GM23338 (cell line): Measurements from ENCODE around the gene SSR4. TPM values are rescaled to one million over a fixed set of nuclear protein-coding genes. Genes with fewer than 3 reads are reported as not detected.
A peak's percentile ranks its signal among the peaks of the same experiment; 100 is the strongest.

Source experiments
- ATAC-seq: fragments of 200-7000 bp; cut with Tn5 transposase; 3 replicates; pipeline ENCODE4 v1.9.1; 2020
- DNase-seq: peaks from one replicate; pipeline ENCODE4 v3.0.0-alpha.2; 2015; ENCODE audit warnings: low spot score
- H2AFZ ChIP-seq: fragments of 200-600 bp; sonication (generic); 2 replicates; pipeline ENCODE4 v1.8.0; 2016; ENCODE audit warnings: antibody characterized with exemption, mild to moderate bottlenecking, moderate library complexity
- H3F3A ChIP-seq: fragments of 200-600 bp; sonication (generic); replicated peaks from 2 replicates; pipeline ENCODE4 v1.8.0; 2017; ENCODE audit warnings: antibody characterized with exemption, mixed run types, low read depth
- H3K27ac ChIP-seq: fragments of 200-600 bp; sonication (generic); 2 replicates; pipeline ENCODE4 v1.6.1; 2016; ENCODE audit warnings: low read depth
- H3K27me3 ChIP-seq: fragments of 200-600 bp; sonication (generic); 2 replicates; pipeline ENCODE4 v1.8.0; 2016; ENCODE audit warnings: mild to moderate bottlenecking, mixed run types, moderate library complexity; ENCODE audit not compliant: insufficient read depth
- H3K36me3 ChIP-seq: fragments of 200-600 bp; sonication (generic); 2 replicates; pipeline ENCODE4 v1.8.0; 2016; ENCODE audit warnings: mild to moderate bottlenecking; ENCODE audit not compliant: insufficient read depth
- H3K4me1 ChIP-seq: fragments of 200-600 bp; sonication (generic); 2 replicates; pipeline ENCODE4 v1.8.0; 2016; ENCODE audit warnings: mild to moderate bottlenecking, moderate library complexity; ENCODE audit not compliant: insufficient read depth
- H3K4me2 ChIP-seq: fragments of 200-600 bp; sonication (generic); 2 replicates; pipeline ENCODE4 v1.7.1; 2017; ENCODE audit warnings: mixed run types
- H3K4me3 ChIP-seq: fragments of 200-600 bp; sonication (generic); 2 replicates; pipeline ENCODE4 v1.6.1; 2016; ENCODE audit warnings: mixed run types
- H3K79me2 ChIP-seq: fragments of 200-600 bp; sonication (generic); replicated peaks from 2 replicates; pipeline ENCODE4 v1.8.0; 2017; ENCODE audit warnings: mild to moderate bottlenecking; ENCODE audit not compliant: insufficient read depth
- H3K9me2 ChIP-seq: fragments of 200-600 bp; sonication (generic); 2 replicates; pipeline ENCODE4 v1.8.0; 2017; ENCODE audit not compliant: insufficient read depth
- H4K20me1 ChIP-seq: fragments of 200-600 bp; sonication (generic); replicated peaks from 2 replicates; pipeline ENCODE4 v1.8.0; 2017; ENCODE audit warnings: mild to moderate bottlenecking; ENCODE audit not compliant: insufficient read depth
- H3K27ac Mint-ChIP-seq: 2 replicates; pipeline ENCODE4 v1.8.0; 2020; ENCODE audit warnings: inconsistent platforms, mild to moderate bottlenecking, moderate library complexity, mixed read lengths
- H3K27me3 Mint-ChIP-seq: 3 replicates; pipeline ENCODE4 v1.8.0; 2022; ENCODE audit warnings: low read depth, mild to moderate bottlenecking, moderate library complexity, mixed read lengths, inconsistent platforms; ENCODE audit not compliant: insufficient read depth, poor library complexity
- H3K36me3 Mint-ChIP-seq: 3 replicates; pipeline ENCODE4 v1.8.0; 2021; ENCODE audit warnings: low read depth, mild to moderate bottlenecking, inconsistent platforms, moderate library complexity, mixed read lengths
- H3K4me1 Mint-ChIP-seq: 3 replicates; pipeline ENCODE4 v1.8.0; 2020; ENCODE audit warnings: mild to moderate bottlenecking, inconsistent platforms, mixed read lengths
- H3K4me3 Mint-ChIP-seq: 3 replicates; pipeline ENCODE4 v1.8.0; 2021; ENCODE audit warnings: moderate library complexity, mild to moderate bottlenecking, inconsistent platforms, mixed read lengths
- H3K9me3 Mint-ChIP-seq: 3 replicates; pipeline ENCODE4 v1.8.0; 2020; ENCODE audit warnings: moderate library complexity, mild to moderate bottlenecking, inconsistent platforms, mixed read lengths
- CREB1 ChIP-seq: fragments of 250-450 bp; sonication (Bioruptor Pico); IDR thresholded peaks from 2 replicates; pipeline ENCODE4 v1.5.0; 2020; ENCODE audit warnings: low read depth, mild to moderate bottlenecking, moderate library complexity
- EZH2 ChIP-seq: fragments of 200-600 bp; sonication (generic); IDR thresholded peaks from one replicate; pipeline ENCODE4 v1.8.0; 2017; ENCODE audit warnings: antibody characterized with exemption, mild to moderate bottlenecking, low read depth; ENCODE audit not compliant: unreplicated experiment
- EZH2phosphoT487 ChIP-seq: fragments of 200-600 bp; sonication (generic); IDR thresholded peaks from one replicate; pipeline ENCODE4 v1.8.1; 2018; ENCODE audit warnings: antibody characterized with exemption; ENCODE audit not compliant: unreplicated experiment
- JUNB ChIP-seq: IDR thresholded peaks from one replicate; pipeline ENCODE4 v1.6.1; 2016; ENCODE audit warnings: antibody characterized with exemption; ENCODE audit not compliant: unreplicated experiment
- NANOG ChIP-seq: IDR thresholded peaks from 2 replicates; pipeline ENCODE4 v1.6.1; 2016; ENCODE audit warnings: antibody characterized with exemption, borderline replicate concordance
- POLR2AphosphoS5 ChIP-seq: IDR thresholded peaks from 2 replicates; pipeline ENCODE4 v1.6.1; 2016; ENCODE audit warnings: antibody characterized with exemption, low read depth
- ZNF114 ChIP-seq: fragments of 250-450 bp; sonication (Bioruptor Pico); IDR thresholded peaks from 2 replicates; pipeline ENCODE4 v1.5.0; 2020; ENCODE audit warnings: mild to moderate bottlenecking, moderate library complexity
- ZNF331 ChIP-seq: fragments of 250-450 bp; sonication (Bioruptor Pico); IDR thresholded peaks from 2 replicates; pipeline ENCODE4 v1.5.0; 2020; ENCODE audit warnings: low read depth, mild to moderate bottlenecking, moderate library complexity
- polyA plus RNA-seq: library from polyadenylated mRNA; unstranded; fragments of >200 nt; fragmentation: Nextera tagmentation; extraction: Ambion mirVana; gene quantifications from 2 replicates; pipeline ENCODE4 v1.2.1, GENCODE V29; 2016
- total RNA-seq: library from RNA; depleted of rRNA; stranded (reverse); fragments of >200 nt; shearing (Covaris generic); gene quantifications from 2 replicates; pipeline ENCODE4 v1.2.3, GENCODE V29; 2014
- TF ChIP-seq, protein P1 (sequence below): IDR thresholded peaks from one replicate; pipeline ENCODE4 v1.6.1; 2018; ENCODE audit warnings: antibody characterized with exemption; ENCODE audit not compliant: unreplicated experiment
- TF ChIP-seq, protein P2 (sequence below): IDR thresholded peaks from 2 replicates; pipeline ENCODE4 v1.6.1; 2016; ENCODE audit warnings: antibody characterized with exemption
- TF ChIP-seq, protein P3 (sequence below), 2 experiments: fragments of 200-600 bp in 1 of 2; sonication (generic) in 1 of 2; conservative IDR thresholded peaks; 2 replicates each; pipeline versions ENCODE4 v1.5.1 to v1.6.1; 2016 to 2017; ENCODE audit warnings: antibody characterized with exemption in 2 of 2, low read depth in 2 of 2, mild to moderate bottlenecking in 2 of 2, moderate library complexity in 1 of 2

SSR4 gene
- total and polyA plus RNA-seq, 2 experiments from 2014 or later: 107 to 352 TPM

DNA sequence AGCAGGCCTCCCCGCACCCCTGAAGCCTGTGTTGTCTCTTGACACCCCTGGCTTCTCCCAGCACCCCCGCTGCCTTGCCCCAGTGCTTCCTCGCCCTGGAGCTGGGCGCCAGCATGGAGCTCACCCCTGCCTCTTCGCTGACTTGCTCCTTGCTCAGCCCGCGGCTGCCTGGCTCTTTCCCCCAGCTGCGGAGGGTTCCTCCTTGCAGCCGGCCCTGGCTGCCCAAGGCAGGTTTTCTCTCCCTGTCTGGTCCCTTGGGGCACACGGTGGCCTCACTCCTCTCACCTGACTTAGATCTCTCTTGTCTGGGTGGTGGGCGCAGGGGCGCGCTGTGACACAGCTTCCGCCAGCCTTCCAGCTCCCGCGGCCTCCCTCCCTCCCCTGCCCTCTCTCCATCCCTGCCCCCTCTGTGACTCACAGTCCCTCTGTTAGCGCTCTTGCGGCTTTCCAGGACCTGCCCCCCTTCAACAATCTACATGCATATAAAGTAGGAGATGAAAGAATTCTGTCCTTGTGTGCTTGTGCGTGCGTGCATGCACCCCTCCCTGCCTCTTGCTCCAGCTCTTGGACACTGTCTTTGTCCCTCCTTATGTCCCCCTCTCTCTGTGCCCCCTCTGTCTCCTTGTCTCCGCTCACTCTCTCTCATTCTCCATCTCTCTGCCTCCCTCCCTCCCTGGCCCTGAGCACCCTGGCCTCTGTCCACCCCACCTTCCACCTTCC, 28.2 kb upstream of the SSR4 start (continued):
- TF ChIP-seq, protein P1, sequence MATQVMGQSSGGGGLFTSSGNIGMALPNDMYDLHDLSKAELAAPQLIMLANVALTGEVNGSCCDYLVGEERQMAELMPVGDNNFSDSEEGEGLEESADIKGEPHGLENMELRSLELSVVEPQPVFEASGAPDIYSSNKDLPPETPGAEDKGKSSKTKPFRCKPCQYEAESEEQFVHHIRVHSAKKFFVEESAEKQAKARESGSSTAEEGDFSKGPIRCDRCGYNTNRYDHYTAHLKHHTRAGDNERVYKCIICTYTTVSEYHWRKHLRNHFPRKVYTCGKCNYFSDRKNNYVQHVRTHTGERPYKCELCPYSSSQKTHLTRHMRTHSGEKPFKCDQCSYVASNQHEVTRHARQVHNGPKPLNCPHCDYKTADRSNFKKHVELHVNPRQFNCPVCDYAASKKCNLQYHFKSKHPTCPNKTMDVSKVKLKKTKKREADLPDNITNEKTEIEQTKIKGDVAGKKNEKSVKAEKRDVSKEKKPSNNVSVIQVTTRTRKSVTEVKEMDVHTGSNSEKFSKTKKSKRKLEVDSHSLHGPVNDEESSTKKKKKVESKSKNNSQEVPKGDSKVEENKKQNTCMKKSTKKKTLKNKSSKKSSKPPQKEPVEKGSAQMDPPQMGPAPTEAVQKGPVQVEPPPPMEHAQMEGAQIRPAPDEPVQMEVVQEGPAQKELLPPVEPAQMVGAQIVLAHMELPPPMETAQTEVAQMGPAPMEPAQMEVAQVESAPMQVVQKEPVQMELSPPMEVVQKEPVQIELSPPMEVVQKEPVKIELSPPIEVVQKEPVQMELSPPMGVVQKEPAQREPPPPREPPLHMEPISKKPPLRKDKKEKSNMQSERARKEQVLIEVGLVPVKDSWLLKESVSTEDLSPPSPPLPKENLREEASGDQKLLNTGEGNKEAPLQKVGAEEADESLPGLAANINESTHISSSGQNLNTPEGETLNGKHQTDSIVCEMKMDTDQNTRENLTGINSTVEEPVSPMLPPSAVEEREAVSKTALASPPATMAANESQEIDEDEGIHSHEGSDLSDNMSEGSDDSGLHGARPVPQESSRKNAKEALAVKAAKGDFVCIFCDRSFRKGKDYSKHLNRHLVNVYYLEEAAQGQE: no peak
- TF ChIP-seq, protein P2, sequence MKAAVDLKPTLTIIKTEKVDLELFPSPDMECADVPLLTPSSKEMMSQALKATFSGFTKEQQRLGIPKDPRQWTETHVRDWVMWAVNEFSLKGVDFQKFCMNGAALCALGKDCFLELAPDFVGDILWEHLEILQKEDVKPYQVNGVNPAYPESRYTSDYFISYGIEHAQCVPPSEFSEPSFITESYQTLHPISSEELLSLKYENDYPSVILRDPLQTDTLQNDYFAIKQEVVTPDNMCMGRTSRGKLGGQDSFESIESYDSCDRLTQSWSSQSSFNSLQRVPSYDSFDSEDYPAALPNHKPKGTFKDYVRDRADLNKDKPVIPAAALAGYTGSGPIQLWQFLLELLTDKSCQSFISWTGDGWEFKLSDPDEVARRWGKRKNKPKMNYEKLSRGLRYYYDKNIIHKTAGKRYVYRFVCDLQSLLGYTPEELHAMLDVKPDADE: no peak
- TF ChIP-seq ZNF114 (CRISPR knock-in tag) (no peak), EZH2 (no peak), ZNF331 (CRISPR knock-in tag) (no peak), CREB1 (no peak), JUNB (no peak), NANOG (no peak), POLR2AphosphoS5 (no peak)
- TF ChIP-seq, protein P3, sequence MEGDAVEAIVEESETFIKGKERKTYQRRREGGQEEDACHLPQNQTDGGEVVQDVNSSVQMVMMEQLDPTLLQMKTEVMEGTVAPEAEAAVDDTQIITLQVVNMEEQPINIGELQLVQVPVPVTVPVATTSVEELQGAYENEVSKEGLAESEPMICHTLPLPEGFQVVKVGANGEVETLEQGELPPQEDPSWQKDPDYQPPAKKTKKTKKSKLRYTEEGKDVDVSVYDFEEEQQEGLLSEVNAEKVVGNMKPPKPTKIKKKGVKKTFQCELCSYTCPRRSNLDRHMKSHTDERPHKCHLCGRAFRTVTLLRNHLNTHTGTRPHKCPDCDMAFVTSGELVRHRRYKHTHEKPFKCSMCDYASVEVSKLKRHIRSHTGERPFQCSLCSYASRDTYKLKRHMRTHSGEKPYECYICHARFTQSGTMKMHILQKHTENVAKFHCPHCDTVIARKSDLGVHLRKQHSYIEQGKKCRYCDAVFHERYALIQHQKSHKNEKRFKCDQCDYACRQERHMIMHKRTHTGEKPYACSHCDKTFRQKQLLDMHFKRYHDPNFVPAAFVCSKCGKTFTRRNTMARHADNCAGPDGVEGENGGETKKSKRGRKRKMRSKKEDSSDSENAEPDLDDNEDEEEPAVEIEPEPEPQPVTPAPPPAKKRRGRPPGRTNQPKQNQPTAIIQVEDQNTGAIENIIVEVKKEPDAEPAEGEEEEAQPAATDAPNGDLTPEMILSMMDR (conservative IDR thresholded peaks at IDR 0.05; ENCODE audit: low read depth in 2 of 2): no peak; a peak in 1 of 4 replicates

DNA sequence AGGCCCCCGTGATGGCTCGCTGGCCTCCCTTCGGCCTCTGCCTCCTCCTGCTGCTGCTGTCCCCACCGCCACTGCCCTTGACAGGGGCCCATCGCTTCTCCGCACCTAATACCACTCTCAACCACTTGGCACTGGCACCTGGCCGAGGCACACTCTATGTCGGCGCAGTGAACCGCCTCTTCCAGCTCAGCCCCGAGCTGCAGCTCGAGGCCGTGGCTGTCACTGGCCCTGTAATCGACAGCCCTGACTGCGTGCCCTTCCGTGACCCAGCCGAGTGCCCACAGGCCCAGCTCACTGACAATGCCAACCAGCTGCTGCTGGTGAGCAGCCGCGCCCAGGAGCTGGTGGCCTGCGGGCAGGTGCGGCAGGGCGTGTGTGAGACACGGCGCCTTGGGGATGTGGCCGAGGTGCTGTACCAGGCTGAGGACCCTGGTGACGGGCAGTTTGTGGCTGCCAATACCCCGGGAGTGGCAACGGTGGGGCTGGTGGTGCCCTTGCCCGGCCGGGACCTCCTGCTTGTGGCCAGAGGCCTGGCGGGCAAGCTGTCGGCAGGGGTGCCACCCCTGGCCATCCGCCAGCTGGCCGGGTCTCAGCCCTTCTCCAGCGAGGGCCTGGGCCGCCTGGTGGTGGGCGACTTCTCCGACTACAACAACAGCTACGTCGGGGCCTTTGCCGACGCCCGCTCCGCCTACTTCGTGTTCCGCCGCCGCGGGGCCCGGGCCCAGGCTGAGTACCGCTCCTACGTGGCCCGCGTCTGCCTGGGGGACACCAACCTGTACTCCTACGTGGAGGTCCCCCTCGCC, 27.4 kb upstream of the SSR4 start:
- Mint-ChIP-seq H3K4me3 (no peak overlapping the region), H3K9me3 (no peaks in the 10 kb centered on the region), H3K27ac (no peak overlapping the region), H3K27me3 (peaks cover 6% of the 10 kb centered on the region), H3K36me3 (no peaks in the 10 kb centered on the region), H3K4me1 (peaks cover 5% of the 10 kb centered on the region; the same call in 2 of the 3 replicates)
- H3K27ac ChIP-seq: no peak overlapping the region
- no peak overlapping the region for H3K4me3 ChIP-seq
- DNase-seq (peak; percentile 58), ATAC-seq (peak; percentile 29)
- no peak overlapping the region for H2AFZ ChIP-seq
- no peaks in the 10 kb centered on the region for H4K20me1 ChIP-seq
- no peaks in the 10 kb centered on the region for H3F3A ChIP-seq
- no peaks in the 10 kb centered on the region for H3K36me3 ChIP-seq
- no peaks in the 10 kb centered on the region for H3K4me1 ChIP-seq
- H3K9me2 ChIP-seq: no peaks in the 10 kb centered on the region
- H3K27me3 ChIP-seq: no peaks in the 10 kb centered on the region
- H3K4me2 ChIP-seq: no peak overlapping the region
- H3K79me2 ChIP-seq: no peaks in the 10 kb centered on the region
- no peak for TF ChIP-seq ZNF114 (CRISPR knock-in tag)
- no peak for TF ChIP-seq NANOG
- TF ChIP-seq, protein P1: no peak
- TF ChIP-seq, protein P3 (conservative IDR thresholded peaks at IDR 0.05; ENCODE audit: low read depth in 2 of 2): no peak
- no peak for TF ChIP-seq EZH2
- TF ChIP-seq EZH2phosphoT487: no peak
- TF ChIP-seq ZNF331 (CRISPR knock-in tag): no peak
- TF ChIP-seq, protein P2: no peak
